HG03565 (cell line): ENCODE data around the gene INF2.
"Not testable (repeated sequence)": the region's sequence is repeated elsewhere in the genome, so short reads cannot be mapped to it uniquely, and the experiment has no call there.

ENCODE experiments used
- ATAC-seq: cut with Tn5 transposase; IDR thresholded peaks from one replicate; pipeline ENCODE4 v1.9.1; 2021; ENCODE audit warnings: mild to moderate bottlenecking, moderate library complexity; ENCODE audit not compliant: unreplicated experiment

INF2 gene

DNA sequence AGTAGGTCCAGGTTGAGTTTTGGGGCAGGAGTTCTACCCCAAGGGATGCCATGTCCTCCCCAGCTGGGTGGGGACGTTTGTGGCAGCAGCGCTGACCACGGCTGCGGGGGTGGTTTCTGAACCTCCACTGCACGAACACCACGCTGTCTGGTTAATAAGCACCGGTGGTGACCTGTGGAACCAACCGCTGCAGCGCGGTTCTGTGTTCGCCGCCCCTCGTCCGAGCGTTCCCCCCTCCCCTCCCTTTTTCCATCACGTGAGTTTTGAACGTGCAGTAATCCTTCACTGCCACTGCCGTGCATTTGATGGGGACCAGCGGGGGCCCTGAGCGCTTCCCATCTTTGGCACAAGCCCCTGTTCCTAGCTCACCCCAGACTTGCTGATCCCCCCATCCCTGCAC lies 28.2 kb downstream of the INF2 start:
- no peak for ATAC-seq

DNA sequence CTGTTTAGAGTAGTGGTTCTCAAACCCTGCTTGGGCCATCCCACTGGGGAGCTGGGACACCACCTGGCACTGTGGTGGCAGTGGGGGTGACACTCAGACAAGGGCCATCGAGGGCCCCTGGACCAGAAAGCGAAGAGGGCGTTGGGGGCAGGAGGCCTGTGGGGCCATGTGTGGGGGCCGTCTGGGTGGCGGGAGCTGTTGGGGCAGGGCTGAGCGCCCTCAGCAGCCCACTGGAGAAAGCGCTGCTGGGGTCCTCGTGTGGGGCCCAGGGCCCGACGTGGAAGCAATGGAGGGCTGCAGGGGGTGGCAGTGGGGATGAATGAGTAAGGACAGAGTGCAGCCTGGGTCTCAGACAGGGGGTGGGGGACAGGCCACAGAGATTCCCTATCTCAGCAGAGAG lies 28.7 kb downstream of the INF2 start:
- no peak for ATAC-seq

DNA sequence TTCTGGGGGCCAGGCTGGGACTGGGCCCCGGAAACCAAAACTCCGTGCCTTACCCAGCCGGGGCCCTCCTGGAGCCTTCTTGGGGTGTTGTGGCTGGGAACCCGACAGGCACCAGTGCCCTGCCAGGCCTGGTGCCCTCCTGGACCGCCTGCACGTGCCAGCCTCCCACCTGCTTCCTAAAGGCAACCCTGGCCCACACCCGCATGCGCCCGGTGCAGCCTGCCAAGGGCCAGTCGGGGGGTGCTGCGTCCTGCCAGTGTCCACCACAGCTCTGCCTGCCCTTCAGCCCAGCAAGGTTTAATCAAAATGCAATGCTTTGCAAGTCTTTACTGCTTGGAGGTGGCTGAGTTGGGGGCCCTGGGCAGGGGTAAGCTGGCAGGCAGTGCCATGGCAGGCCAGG lies 29.5 kb downstream of the INF2 start:
- ATAC-seq: no peak

DNA sequence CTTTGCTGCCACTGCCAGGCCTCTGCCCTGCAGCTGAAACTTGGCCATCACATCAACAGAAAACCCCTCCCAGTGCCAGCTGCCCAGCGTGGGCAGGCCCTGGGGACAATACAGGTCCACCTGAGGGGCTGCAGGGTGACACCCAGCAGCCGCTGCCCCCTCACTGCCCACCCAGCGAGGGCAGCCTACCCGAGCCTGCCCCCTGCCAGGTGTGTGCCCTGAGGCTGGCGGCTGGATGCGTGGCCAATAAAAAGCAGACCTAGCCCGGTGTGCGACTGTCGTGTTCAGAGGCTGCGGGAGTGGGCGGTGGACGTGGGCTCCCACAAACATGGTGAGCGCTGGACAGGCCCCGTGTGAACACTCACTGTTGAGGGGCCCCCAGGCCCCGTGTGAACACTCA lies 29.9 kb downstream of the INF2 start:
- no peak for ATAC-seq

DNA sequence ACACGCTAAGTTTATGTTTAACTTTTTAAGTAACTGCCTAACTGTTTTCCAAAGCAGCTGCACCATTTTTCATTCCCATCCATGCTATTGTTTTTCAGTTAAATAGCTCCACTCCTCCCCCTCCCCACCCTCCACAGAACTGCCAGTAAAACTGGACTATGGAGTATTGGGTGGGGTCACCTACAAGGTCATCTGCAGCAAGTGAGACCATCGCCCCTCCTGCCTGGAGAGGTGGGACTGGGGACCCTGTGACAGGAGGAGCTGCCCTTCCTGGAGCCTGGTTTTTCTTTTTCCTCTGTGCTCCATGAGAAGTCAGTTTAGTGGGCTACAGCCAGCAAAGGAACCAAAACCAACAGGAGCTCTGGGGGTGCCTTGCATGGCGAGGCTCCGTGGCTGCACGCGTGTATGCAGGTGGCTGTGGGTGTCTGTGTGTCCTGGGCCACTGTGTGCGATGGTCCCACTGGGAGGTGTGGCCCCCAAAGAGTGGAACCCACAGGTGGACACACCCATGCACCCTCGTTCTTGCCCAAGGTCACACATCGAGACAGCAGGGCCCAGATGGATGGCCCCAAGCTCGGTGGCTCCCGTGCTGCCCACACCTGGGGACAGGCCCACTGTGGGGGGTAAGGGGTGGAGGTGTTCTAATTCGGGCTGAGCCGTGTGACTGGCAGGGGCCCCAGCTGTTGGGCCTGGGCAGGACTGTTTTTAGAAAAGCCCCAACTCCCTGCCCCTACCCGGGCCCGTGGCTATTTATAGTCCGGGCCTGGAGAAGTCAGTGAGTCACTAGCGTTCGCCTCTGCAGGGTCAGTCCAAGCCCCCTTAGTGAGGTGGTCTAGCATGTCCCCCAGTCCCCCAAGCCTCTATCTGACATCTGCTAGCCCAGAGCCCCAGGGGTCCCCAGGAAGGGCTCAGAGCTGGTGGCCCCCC lies 32.4 kb downstream of the INF2 start:
- no peak for ATAC-seq

DNA sequence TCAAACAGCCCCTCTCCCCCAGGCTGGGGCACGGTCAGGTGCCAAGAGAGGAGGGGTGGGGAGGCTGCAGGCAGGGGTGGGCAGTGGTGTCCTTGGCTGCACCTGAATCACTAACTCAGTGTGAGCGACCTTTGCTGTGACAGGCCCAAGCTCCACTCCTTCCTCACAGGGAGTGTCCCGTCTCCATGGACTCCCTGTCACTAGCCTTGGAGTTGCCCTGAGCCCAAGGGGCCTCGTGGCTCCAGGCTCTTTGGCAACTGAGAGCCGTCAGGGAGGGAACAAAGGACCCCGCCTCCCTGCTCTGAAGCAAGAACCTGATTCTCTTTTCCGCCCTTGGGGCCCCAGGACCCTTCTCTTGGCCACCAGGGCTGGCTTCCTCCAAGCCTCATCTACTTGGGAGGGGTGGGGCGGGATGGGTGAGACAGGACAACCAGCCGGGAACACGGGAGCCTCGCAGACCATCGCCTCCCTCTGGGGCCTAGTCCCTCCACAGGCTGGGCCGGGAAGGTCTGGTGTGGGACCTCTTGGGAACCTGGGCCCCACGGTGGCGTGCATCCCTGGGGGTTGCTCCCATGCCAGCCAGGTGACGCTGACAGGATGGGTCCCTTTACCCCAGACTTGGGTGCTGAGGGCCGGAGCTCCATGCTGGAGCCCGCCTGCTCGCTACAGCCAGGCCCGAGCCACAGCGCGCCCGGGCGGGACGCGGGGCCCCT lies 33.7 kb downstream of the INF2 start:
- no peak for ATAC-seq

DNA sequence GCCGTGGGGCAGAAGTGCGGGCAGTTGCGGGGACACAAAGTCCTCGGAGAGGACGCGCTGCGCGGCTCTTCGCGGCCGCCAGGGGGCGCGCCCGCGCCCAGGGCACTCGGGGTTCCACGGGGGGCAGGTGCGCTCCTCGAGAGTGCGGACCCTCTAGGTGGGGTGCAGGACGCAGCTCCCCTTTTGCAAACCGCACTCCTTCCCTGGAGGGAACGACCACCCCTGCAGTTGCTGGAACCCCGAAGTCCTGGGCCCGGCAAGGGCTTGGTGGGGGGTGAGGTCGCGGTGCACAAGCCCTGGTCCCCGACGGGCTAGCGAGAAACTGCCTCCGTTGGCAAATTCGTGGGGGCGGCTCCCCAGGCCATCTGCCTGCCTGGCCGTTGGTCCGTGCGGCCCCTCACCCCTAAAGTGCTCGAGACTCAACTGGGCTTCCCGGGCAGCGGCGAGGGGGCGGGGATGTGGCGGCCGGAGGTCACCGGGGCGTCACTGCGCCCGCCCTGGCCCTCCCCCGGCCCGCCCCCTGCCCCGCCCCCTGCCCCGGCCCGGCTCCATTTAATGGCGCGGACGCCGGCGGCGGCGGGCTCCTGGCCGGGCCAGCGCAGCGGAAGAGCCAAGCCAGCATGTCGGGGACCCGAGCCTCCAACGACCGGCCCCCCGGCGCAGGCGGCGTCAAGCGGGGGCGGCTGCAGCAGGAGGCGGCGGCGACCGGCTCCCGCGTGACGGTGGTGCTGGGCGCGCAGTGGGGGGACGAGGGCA lies 34.4 kb downstream of the INF2 start, which contains the start of gene ADSS1:
Gene ADSS1 (plus strand): TSS at position 579 of the 756 bp plus-strand sequence. CDS start 42 bp downstream, at position 621.
- no peak for ATAC-seq

DNA sequence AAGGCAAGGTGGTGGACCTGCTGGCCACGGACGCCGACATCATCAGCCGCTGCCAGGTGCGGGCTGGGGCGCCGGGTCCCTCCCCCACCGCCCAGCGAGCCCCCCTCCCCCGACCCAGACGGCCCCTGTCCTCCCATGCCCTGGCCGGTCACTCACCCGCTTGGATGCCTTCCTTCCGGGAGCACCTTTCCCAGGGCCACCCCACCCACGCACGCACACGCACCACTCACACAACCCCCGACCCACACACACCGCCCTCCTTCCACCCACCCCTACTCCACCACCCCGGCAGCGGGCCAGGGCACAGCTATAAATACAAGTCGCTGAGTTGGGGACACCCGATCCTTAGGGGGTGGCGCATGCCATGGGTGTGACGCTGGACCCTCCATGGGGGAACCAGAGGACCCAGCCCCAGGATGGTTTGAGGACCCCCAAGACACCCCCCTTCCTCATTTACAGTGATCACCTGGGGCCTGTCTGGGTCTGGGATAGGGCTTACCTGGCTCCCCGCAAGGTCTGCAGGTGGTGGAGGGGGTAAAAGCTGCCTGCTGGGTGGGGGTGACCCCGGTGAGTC lies 35.1 kb downstream of the INF2 start:
- ATAC-seq: no peak

DNA sequence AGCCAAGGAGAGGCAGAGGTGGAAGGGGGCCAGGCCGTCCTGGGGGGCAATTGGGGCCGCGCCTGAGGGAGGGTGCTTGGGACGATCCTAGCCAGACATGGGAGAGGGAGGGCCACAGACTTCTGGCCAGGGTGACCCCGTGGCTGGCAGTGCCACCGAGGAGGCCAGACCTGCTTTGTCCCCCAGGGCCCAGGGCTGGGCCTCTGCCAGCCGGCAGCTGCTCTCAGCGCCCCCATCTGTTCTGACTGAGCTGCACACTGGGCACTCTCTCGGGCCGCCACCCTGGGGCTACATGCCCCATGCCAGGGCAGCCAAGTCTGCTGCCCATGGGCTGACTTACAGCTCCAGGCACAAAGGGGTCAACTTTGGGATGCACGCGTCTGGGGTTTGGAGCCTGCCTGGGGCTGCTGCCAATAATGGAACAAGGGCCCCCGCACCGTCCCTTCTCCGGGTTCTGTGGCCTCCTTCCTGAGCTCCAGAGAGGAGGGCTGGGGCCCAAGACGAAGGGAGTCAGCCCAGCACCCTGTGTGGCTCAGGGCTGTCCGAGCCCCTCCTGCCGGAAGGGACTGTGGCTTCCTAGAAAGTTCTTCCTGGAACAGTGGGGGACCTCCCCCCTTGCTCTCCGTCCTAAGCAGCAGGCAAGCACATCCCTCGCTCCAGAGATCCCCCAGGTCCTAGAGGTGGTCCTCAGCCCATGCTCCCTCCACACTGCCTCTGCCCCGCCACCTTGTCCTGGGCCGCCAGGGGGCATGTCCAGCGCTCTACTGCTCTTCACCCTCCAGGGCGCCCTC lies 35.8 kb downstream of the INF2 start:
- no peak for ATAC-seq

DNA sequence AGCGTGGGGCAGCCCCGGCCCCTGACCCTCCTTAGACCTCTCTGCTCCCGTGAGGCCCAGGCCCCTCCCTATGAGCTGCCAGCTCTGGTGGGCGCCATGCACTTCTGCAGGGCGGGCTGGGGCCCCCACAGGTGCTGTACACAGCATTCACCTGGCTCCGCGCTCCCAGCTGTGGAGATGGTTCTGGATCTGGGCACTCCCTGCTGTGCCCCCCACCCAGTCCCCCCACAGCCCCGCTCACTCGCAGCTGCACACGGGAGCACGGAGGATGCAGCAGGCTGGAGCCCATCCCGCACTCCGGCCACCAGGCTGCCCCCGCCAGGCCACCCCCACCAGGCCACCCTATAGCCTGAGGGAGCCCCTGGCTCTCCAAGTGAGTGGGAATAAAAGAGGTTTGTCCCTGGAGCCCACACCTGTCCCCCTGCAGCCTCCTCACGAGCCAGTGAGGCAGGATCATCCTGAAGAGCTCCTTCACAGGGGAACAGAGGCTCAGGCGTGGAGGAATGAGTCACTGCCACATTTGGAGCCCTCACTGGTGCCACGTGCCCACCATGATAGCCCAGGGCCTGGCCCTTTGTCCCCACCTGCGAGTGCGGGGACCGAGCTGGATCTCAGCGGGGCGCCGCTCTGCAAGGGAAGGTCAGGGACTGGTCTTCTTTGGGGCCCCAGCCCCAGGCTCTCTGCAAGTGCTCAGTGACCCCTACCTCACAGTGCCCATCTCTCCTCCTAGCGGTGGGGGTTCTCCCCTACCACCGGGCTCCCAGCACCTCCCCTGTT lies 36.5 kb downstream of the INF2 start:
- no peak for ATAC-seq

DNA sequence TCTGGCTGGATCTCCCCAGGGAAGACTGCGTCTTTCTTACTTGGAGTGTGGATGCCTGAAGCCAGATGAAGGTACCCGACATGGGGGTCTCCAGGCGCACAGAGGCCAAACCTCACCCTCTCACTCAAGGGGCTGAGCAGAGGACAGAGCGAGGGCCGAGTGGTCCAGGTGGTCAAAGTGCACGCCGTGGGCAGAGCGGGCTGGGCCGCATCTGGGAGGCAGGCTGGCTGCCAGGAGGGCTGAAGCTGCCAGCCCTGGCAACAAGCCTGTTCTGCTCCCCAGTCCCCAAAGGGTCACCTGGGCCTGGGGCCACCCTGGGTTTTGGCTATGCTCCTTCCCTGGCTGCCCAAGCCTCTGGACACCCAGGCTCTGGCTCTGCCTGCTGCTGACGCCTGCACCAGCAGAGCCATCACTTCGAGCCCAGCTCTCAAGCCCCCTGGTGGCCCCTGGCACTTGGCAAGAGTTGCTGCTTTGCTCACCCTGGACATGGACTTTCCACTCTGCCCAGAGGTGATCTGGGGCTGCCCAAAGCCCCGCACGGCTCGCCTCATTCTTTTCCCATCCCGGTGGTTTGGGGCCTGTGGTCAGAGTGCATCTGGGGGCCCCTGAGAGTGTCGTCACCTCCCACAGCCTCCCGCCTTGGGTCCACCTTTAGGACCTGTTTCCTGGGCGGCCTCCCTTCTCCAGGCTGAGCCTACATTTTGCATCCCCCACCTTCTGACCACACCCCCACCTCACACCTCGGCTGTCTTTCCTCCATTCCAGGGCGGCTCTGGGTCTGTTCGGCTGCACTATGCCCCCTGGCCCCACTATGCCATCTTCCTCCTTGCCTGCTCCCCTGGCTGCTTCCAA lies 37.4 kb downstream of the INF2 start:
- no peak for ATAC-seq

DNA sequence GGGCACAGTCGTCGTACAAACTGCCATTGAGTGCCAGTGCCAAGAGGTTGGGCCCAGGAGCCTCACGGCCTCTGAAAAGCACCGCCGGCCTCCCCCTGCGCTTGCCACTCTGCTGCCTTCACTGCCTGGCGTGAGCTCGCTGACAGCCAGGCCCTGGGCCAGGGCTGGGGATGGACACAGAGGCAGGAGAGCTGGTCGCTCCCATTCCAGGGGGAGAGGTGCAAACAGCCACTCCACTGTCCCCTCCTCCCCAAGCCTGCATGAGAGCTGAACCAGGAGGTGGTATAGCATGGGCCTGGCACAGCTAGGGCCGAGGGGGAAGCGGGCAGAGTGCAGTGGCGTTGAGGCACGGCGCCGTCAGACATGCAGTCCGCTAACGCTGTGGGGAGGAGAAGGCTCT lies 39.2 kb downstream of the INF2 start:
- ATAC-seq: no peak

DNA sequence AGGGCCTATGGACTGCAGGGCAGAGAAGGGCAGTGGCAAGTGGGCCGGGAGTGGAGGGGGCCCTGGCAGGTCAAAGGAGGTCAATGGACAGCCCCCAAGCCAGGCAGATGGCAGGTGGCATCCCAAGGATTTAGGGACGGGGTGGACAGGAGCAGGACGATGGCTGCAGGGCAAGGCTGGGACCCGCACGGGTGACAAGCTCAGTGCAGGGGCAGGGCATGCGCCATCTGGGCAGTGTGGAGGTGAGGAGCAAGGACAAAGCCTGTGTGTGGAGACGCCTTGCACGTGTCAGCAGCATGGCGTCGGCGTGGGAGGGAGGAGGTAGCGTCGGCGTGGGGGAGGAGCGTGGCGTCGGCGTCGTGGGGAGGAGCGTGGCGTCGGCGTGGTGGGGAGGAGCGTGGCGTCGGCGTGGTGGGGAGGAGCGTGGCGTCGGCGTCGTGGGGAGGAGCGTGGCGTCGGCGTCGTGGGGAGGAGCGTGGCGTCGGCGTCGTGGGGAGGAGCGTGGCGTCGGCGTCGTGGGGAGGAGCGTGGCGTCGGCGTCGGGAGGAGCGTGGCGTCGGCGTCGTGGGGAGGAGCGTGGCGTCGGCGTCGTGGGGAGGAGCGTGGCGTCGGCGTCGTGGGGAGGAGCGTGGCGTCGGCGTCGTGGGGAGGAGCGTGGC lies 39.9 kb downstream of the INF2 start:
- not testable (repeated sequence) for ATAC-seq

DNA sequence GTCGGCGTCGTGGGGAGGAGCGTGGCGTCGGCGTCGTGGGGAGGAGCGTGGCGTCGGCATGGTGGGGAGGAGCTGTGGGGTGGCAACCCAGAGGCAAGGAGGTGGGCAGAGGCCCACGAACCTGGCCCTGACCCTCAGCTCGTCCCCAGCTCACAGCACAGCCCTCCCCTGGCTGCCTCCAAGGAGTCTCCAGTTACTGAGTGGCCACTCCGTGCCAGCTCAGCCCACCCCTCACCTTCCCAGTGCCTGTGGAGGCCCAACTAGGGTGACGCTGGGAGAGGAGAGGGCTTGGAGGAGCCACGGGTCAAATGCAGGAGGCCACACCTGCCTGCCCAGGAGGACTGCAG lies 40.4 kb downstream of the INF2 start:
- no peak for ATAC-seq

DNA sequence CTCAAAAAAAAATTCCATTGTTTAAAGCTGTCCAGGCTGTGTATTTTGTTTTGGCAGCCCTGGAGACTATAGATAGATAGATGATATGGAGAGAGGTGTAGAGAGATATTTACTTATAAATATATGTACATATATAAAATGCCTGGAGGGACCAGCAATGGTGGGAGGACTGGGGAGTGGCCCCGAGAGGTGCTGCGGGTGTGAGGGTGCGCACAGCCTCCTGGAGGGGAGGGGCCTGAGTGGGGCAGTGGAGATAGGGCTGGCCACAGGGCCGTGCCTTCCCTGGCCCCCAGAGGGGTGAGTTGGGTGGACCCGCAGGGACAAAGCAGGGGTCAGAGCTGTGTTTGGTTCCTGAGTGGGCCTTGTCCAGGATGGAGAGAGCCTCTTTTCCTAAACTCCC lies 41.1 kb downstream of the INF2 start:
- no peak for ATAC-seq

DNA sequence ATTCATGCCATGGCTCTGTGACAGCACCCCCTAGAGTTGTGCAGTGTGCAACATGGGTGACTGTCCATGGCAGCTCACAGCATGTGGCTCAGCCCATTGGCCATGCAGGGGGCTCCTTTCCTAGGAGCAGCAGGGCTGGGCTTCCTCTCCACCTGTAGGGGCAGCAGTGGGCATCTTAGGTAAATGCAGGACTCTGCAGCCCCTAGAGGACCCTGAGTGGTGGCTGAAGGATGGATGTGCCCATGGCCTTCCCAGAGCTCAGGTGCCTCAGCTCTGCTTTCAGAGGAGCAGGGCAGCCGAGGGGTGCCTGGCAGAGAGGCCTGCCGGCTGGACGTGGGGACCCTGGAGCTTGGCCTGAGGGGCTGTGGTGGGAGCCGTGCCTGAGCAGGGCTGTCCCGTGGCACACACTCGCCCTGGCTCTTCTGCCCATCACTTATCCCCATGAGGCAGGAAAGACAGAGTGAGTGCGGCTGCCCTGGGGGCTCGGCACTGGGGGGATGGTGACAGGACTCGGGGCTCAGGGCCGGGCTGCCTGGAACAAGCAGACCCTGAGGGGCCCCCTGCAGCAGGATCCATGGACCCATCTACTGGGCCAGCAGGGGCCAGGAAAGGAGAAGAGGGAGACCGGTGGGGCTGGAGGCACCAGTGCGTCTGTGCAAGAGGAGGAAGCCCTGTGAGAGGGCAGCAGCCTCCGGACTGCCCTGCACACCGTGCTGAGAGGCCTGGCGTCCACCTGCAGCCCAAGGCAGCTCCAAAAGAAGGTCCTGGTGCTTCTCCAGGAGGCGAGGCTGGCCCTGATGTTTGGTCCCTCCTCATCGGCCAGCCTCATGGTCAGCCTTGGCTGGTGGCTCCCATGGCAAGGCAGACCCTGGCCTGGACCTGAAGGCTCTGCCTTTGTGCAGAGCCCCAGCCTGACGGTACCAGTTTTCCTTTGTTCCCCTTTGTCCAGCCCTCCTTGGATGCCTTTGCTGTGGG lies 42.2 kb downstream of the INF2 start:
- ATAC-seq: no peak

DNA sequence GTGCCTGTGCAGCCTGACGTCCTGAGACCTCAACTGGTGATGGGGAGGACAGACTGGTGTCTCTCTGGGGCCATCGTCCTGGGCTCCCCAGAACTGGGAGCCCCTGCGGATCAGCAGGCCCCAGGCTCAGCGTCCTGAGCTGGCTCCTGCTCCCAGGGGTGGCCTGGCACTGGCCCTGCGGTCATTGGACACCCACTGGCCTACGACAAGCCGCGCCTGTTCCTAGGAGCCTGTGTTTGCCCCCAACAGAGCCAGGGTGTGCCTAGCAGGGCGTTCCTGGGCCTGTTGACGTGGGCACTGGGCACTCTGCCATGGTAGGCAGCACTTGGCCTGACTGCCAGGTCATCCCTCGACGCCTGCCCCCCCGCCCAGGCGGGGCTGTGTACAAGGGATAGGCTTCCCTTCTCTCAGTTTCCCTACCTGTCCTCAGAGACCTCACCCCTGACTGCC lies 43.0 kb downstream of the INF2 start:
- ATAC-seq: no peak
